PC-9 (cell line): ENCODE measurements around the gene MAGI1. TPM values are rescaled to one million over a fixed set of nuclear protein-coding genes. Genes with fewer than 3 reads are reported as not detected.

ENCODE experiments used
- BruUV-seq: library from RNA; stranded (reverse); fragments of 400-500 nt; replicated peaks from 2 replicates; lab custom pipeline; 2021; lab: Mats Ljungman, UMichigan
- CTCF ChIA-PET: fragments of 300-600 bp; sonication (Branson Sonifier 250); formaldehyde crosslinking; loops from one replicate; lab custom pipeline; 2022; ENCODE audit warnings: antibody characterized with exemption; lab: Charles Lee
- POLR2A ChIA-PET: fragments of 300-600 bp; sonication (Branson Sonifier 250); formaldehyde crosslinking; loops from one replicate; lab custom pipeline; 2022; ENCODE audit warnings: antibody characterized with exemption; ENCODE audit not compliant: unreplicated experiment; lab: Charles Lee
- DNase-seq, 2 experiments: peaks; one replicate each; pipeline versions ENCODE4 v3.0.0 to v3.0.0-alpha.2; 2015 to 2022; ENCODE audit warnings: mixed read lengths in 1 of 2
- H2AFZ ChIP-seq: fragments of 200-600 bp; sonication (generic); 2 replicates; pipeline ENCODE4 v1.8.1; 2017; ENCODE audit warnings: antibody characterized with exemption
- H3F3A ChIP-seq: fragments of 200-600 bp; sonication (generic); 2 replicates; pipeline ENCODE4 v1.8.1; 2017; ENCODE audit warnings: antibody characterized with exemption, mild to moderate bottlenecking, low read depth; ENCODE audit not compliant: insufficient read depth
- H3K27ac ChIP-seq: fragments of 200-600 bp; sonication (generic); 2 replicates; pipeline ENCODE4 v1.6.1; 2016; ENCODE audit warnings: mixed run types
- H3K27me3 ChIP-seq: fragments of 200-600 bp; sonication (generic); 2 replicates; pipeline ENCODE4 v1.6.1; 2016; ENCODE audit warnings: low read depth, mixed run types; ENCODE audit not compliant: insufficient read depth
- H3K36me3 ChIP-seq: fragments of 200-600 bp; sonication (generic); 2 replicates; pipeline ENCODE4 v1.6.1; 2016; ENCODE audit warnings: low read depth, mixed run types
- H3K4me1 ChIP-seq: fragments of 200-600 bp; sonication (generic); replicated peaks from 2 replicates; pipeline ENCODE4 v1.6.1; 2016; ENCODE audit warnings: mixed run types; ENCODE audit not compliant: insufficient read depth
- H3K4me2 ChIP-seq: fragments of 200-600 bp; sonication (generic); 2 replicates; pipeline ENCODE4 v1.6.1; 2017; ENCODE audit warnings: mixed run types
- H3K4me3 ChIP-seq: fragments of 200-600 bp; sonication (generic); 2 replicates; pipeline ENCODE4 v1.6.1; 2016; ENCODE audit warnings: mixed run types
- H3K79me2 ChIP-seq: fragments of 200-600 bp; sonication (generic); 2 replicates; pipeline ENCODE4 v1.6.1; 2017; ENCODE audit warnings: low read depth, mixed run types
- H3K9me2 ChIP-seq: fragments of 200-600 bp; sonication (generic); 2 replicates; pipeline ENCODE4 v1.8.1; 2017; ENCODE audit warnings: mild to moderate bottlenecking; ENCODE audit not compliant: insufficient read depth
- H3K9me3 ChIP-seq: fragments of 200-600 bp; sonication (generic); 2 replicates; pipeline ENCODE4 v1.8.1; 2016; ENCODE audit warnings: low read depth; ENCODE audit not compliant: insufficient read depth
- H4K20me1 ChIP-seq: fragments of 200-600 bp; sonication (generic); 2 replicates; pipeline ENCODE4 v1.8.1; 2017; ENCODE audit not compliant: insufficient read depth
- EZH2 ChIP-seq: fragments of 200-600 bp; sonication (generic); IDR thresholded peaks from 2 replicates; pipeline ENCODE4 v1.8.0; 2017; ENCODE audit warnings: antibody characterized with exemption, low read depth
- intact Hi-C: fragments of 100-400 bp; cut with micrococcal nuclease; formaldehyde crosslinking; loops from one replicate; pipeline ENCODE4 v1.10.0; 2022; ENCODE audit not compliant: unreplicated experiment
- total RNA-seq: library from RNA; stranded (reverse); gene quantifications from 2 replicates; pipeline ENCODE4 v1.2.3, GENCODE V29; 2021
- TF ChIP-seq, protein P1 (sequence below): fragments of 200-600 bp; sonication (generic); conservative IDR thresholded peaks from 2 replicates; pipeline ENCODE4 v1.6.1; 2017; ENCODE audit warnings: mixed run types, antibody characterized with exemption, mild to moderate bottlenecking, moderate library complexity

The MAGI1 gene
- total RNA-seq, 1 experiment from 2014 or later, result 23.3 TPM

DNA sequence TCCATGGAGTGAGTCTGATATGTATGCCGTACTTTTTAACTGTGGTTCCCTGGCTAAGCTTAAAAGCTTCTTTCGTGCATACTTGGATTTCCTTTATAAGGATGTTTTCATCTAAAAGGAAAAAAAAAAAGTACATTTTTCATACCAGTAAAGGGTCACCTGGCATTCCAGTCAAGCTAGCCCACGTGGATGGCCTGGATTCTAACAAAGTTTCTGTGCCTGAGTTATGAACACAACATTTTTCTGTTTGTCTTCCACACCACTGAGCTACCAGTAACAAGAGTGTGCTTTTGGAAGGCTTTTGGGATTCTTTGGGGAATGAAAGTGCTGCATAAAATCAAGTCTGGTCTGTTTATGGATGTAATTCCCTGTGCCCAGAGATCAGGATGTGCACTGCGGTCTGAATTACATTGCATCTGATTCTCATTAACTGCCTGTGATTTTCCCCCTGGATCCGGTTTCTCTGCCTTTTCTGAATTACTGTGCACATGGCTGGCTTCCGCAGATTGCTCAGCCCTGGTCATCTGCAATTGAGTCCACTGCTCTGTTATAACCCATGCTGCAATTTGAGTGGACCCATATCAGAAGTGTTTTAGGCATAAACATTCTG is 38.2 kb upstream of the MAGI1 start:
- CTCF ChIA-PET, result no interaction called here
- Histone ChIP-seq H3K9me2 (no peaks in the 10 kb centered on the region), H3K4me1 (no peaks in the 10 kb centered on the region), H3K27me3 (no peaks in the 10 kb centered on the region), H4K20me1 (no peaks in the 10 kb centered on the region), H3K36me3 (no peaks in the 10 kb centered on the region), H2AFZ (no peak overlapping the region), H3F3A (no peaks in the 10 kb centered on the region), H3K4me3 (no peak overlapping the region), H3K79me2 (no peaks in the 10 kb centered on the region), H3K4me2 (no peak overlapping the region), H3K9me3 (no peaks in the 10 kb centered on the region), H3K27ac (no peak overlapping the region)
- no peak for TF ChIP-seq EZH2
- TF ChIP-seq, protein P1, sequence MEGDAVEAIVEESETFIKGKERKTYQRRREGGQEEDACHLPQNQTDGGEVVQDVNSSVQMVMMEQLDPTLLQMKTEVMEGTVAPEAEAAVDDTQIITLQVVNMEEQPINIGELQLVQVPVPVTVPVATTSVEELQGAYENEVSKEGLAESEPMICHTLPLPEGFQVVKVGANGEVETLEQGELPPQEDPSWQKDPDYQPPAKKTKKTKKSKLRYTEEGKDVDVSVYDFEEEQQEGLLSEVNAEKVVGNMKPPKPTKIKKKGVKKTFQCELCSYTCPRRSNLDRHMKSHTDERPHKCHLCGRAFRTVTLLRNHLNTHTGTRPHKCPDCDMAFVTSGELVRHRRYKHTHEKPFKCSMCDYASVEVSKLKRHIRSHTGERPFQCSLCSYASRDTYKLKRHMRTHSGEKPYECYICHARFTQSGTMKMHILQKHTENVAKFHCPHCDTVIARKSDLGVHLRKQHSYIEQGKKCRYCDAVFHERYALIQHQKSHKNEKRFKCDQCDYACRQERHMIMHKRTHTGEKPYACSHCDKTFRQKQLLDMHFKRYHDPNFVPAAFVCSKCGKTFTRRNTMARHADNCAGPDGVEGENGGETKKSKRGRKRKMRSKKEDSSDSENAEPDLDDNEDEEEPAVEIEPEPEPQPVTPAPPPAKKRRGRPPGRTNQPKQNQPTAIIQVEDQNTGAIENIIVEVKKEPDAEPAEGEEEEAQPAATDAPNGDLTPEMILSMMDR, result no peak
- POLR2A ChIA-PET, result no interaction called here
- DNase-seq, result no peak
- BruUV-seq, result no TSS peak
- intact Hi-C loops, result no loop called here

DNA sequence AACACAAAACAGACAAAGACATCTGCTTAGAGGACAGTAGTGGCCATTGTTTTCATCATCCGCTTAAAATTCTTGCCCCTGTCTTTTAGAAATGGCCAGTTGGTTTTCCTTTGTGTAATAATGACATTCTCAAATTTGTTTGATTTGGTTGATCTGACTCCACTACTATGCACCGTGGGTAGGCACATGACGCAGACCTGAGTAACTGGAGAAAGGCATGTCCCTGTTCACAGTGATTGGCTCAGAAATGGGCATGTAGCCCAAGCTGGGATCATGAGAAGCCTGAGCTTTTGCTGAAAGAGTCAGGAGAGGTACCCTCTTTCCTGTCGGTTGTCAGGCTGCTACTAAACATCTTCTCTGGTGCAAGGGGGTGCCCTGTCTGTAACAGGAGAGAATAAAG is 36.6 kb upstream of the MAGI1 start:
- Histone ChIP-seq H3K36me3 (no peaks in the 10 kb centered on the region), H3K27me3 (no peaks in the 10 kb centered on the region), H3K27ac (no peak overlapping the region), H3F3A (no peaks in the 10 kb centered on the region), H2AFZ (no peak overlapping the region), H3K79me2 (no peaks in the 10 kb centered on the region), H3K4me1 (no peaks in the 10 kb centered on the region), H3K4me2 (no peak overlapping the region), H4K20me1 (no peaks in the 10 kb centered on the region), H3K9me3 (no peaks in the 10 kb centered on the region), H3K9me2 (no peaks in the 10 kb centered on the region), H3K4me3 (no peak overlapping the region)
- ChIA-PET CTCF (no interaction called here), POLR2A (no interaction called here)
- TF ChIP-seq EZH2, result no peak
- TF ChIP-seq, protein P1, result no peak
- DNase-seq, result no peak
- no TSS peak for BruUV-seq
- intact Hi-C loops, result no loop called here

DNA sequence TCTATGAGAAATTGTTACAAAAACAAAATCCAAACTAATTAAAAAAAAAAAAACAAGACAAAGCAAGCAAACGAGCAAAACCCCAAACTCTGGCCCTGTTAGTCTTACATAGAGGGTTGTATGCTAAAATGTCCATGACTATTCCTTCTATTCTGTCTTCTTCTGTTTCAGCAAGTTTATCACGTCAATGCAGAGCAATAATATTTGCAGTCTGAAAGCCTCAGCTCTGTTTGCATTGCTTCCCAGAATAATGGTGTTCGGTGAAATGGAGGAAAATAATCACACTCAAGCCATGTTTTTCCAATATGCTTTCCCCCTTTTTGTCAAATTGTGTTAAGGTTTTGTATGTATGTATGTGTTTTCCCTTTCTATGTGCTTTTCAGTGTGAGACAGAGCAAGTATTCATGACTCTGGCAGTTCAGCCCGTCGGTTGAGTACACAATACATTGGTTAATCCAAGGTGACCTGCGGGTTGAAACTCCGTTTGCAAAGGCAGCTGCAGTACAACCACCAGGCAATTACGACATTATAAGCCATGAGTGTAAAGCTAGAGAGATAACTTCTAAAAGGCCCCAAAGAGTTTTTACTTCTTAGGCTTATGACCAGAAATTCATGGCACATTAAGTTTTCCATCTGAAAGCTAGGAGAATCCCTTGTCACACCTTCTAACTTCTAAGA is 34.9 kb upstream of the MAGI1 start:
- no peak overlapping the region for H3K27ac ChIP-seq
- POLR2A ChIA-PET, result no interaction called here
- H3K27me3 ChIP-seq, result no peaks in the 10 kb centered on the region
- BruUV-seq, result no TSS peak
- H3K79me2 ChIP-seq, result no peaks in the 10 kb centered on the region
- no peaks in the 10 kb centered on the region for H3F3A ChIP-seq
- H3K4me3 ChIP-seq, result no peak overlapping the region
- H3K4me2 ChIP-seq, result no peak overlapping the region
- TF ChIP-seq, protein P1, result no peak
- no peak for TF ChIP-seq EZH2
- H3K36me3 ChIP-seq, result no peaks in the 10 kb centered on the region
- no peaks in the 10 kb centered on the region for H3K9me3 ChIP-seq
- intact Hi-C loops, result no loop called here
- H2AFZ ChIP-seq, result no peak overlapping the region
- H4K20me1 ChIP-seq, result no peaks in the 10 kb centered on the region
- no peaks in the 10 kb centered on the region for H3K9me2 ChIP-seq
- no peak for DNase-seq
- CTCF ChIA-PET, result no interaction called here
- H3K4me1 ChIP-seq, result no peaks in the 10 kb centered on the region
